Fibroblast of pulmonary artery (primary cell): ENCODE results near the gene ULK2.

Experiments
- DNase-seq: peaks from one replicate; pipeline ENCODE4 v3.0.0-alpha.2; 2010; ENCODE audit warnings: low read depth
- H3K4me3 ChIP-seq: replicated peaks from 2 replicates; pipeline ENCODE4 v1.5.1; 2011; ENCODE audit warnings: low read depth, mild to moderate bottlenecking, control low read depth, low read length, moderate library complexity
- CTCF ChIP-seq: IDR thresholded peaks from 2 replicates; pipeline ENCODE4 v1.5.1; 2011; ENCODE audit warnings: mild to moderate bottlenecking, control low read depth, low read length, inconsistent platforms; ENCODE audit errors: missing control alignments

The ULK2 gene

GRCh38 chr17:19741832-19742457 is 125.8 kb downstream of the ULK2 start:
- TF ChIP-seq CTCF, result no peak
- no peak for DNase-seq
- no peak overlapping the region for H3K4me3 ChIP-seq

- no peak overlapping the region for H3K4me3 ChIP-seq
- no peak for DNase-seq
- no peak for TF ChIP-seq CTCF
Measured at GRCh38 chr17:19740933-19741332, 126.8 kb downstream of the ULK2 start.

- no peak for TF ChIP-seq CTCF
- H3K4me3 ChIP-seq, result no peak overlapping the region
- DNase-seq, result no peak
Measured at GRCh38 chr17:19739241-19740201, 128.2 kb downstream of the ULK2 start.

GRCh38 chr17:19738757-19739156 is 129.0 kb downstream of the ULK2 start:
- no peak for DNase-seq
- no peak for TF ChIP-seq CTCF
- no peak overlapping the region for H3K4me3 ChIP-seq

GRCh38 chr17:19738073-19738449 is 129.7 kb downstream of the ULK2 start:
- H3K4me3 ChIP-seq, result no peak overlapping the region
- DNase-seq, result no peak
- no peak for TF ChIP-seq CTCF

- no peak for DNase-seq
- TF ChIP-seq CTCF, result no peak
- H3K4me3 ChIP-seq, result no peak overlapping the region
Measured at GRCh38 chr17:19737305-19738072, 130.2 kb downstream of the ULK2 start.
